Epithelial cell of proximal tubule (primary cell): ENCODE measurements around the gene SEMA5A. TPM values are rescaled to one million over a fixed set of nuclear protein-coding genes. Genes with fewer than 3 reads are reported as not detected.

Source experiments
- DNase-seq: peaks from one replicate; pipeline ENCODE4 v3.0.0-alpha.2; 2011; ENCODE audit warnings: low read depth
- H3K4me3 ChIP-seq: 2 replicates; pipeline ENCODE4 v1.5.1; 2011; ENCODE audit warnings: low read depth, mild to moderate bottlenecking, low read length
- total RNA-seq: library from RNA; depleted of rRNA; stranded (reverse); fragments of >200 nt; gene quantifications from 2 replicates; pipeline ENCODE4 v1.2.3, GENCODE V29; 2015
- TF ChIP-seq, protein P1 (sequence below): conservative IDR thresholded peaks from 2 replicates; pipeline ENCODE4 v1.5.1; 2012; ENCODE audit warnings: low read depth, mild to moderate bottlenecking, low read length

SEMA5A gene
- total RNA-seq, 1 donor from 2014 or later, result 4.0 TPM

DNA sequence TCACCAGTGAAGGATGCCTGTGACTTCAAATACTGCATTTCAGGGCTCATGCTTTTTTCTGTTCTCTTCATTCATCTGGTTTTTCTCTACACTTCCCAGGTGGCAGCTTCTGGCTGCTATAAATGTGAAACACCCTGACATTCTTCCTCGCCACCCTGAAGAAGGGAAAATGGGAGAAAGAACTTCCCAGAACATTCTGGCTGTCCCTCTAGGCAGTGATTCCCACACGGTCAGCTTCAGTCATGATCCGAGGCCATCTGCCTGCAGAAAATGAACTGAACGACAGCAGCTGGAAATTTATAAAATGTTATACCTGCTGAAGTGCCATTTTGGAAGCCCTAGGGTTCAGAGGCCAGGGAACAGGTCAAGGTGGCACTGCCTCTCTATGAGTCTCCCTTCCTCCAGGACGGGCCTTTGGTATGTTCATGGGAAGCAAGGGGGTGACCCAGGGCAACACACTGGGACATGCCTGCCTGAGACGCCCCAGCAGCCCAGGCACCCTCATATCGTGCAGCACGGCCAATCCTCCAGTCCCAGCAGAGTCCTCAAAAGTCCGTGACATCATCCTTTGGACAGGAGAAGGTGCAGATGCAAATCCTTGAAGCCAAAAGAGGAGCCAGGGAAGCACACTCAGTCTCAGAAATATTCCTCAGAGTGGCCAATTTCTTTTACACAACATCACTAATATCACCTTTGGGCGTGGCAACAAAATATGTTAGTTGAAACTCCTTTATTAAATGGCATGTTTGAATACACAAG is 107.1 kb downstream of the SEMA5A start:
- DNase-seq, result no peak
- no peak overlapping the region for H3K4me3 ChIP-seq
- TF ChIP-seq, protein P1, sequence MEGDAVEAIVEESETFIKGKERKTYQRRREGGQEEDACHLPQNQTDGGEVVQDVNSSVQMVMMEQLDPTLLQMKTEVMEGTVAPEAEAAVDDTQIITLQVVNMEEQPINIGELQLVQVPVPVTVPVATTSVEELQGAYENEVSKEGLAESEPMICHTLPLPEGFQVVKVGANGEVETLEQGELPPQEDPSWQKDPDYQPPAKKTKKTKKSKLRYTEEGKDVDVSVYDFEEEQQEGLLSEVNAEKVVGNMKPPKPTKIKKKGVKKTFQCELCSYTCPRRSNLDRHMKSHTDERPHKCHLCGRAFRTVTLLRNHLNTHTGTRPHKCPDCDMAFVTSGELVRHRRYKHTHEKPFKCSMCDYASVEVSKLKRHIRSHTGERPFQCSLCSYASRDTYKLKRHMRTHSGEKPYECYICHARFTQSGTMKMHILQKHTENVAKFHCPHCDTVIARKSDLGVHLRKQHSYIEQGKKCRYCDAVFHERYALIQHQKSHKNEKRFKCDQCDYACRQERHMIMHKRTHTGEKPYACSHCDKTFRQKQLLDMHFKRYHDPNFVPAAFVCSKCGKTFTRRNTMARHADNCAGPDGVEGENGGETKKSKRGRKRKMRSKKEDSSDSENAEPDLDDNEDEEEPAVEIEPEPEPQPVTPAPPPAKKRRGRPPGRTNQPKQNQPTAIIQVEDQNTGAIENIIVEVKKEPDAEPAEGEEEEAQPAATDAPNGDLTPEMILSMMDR, result no peak

DNA sequence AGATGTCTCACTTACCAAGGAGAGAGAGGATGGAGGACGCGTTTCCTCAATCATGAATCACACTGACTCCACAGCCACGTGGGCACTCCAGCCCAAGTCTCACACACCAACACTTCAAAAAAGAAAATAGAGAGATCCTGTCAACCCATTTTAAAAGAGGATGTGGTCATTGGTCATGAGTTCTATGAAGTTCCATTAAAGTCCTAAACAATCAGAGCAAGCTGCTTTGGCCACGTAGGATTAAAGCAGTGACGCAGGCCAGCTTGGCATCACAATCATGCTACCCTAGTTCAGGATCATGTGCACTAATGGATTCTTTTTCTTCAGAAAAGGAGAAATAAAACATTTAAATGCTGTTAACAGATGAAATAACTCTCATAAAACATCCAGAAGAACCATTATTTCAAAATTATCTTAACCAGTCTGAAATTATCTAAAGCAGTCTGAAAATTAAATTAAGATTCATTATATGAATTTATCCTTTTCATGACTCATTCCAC is 108.1 kb downstream of the SEMA5A start:
- H3K4me3 ChIP-seq, result no peak overlapping the region
- no peak for DNase-seq
- TF ChIP-seq, protein P1, result no peak

DNA sequence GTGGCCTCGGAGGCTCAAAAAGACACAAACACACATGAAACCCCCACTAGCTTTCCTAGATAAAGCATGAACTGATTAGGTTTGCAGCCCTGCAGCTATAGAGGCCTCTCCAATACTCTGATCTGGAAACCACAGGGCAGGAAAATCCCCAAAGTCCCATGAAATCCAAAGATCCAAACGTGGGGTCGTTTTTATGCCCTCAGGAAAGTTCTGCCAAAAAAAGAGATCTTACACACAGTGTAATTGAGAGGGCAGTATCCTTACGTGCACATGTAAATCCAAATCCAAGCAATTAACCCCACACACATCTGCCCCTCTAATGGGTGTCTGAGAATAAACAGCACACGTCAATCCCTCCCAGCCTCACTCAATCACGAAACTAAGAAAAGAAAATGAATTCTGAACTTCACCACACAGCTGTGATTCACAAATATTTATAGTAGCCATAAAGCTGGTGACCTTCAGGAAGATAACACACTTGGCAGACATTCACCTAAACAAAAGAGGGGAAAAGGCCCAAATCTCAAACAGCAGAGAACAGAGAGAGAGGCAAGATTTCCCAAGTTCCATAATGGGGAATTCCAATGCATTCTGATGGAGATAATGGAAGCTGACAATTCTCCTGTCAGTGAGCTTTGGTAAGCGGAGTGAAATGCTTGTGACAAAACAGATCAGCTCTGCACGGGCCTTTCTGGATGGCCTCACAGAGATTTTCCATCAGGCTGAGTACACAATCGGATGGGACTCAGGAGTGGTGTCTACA is 114.2 kb downstream of the SEMA5A start:
- no peak overlapping the region for H3K4me3 ChIP-seq
- DNase-seq, result no peak
- TF ChIP-seq, protein P1, result no peak

DNA sequence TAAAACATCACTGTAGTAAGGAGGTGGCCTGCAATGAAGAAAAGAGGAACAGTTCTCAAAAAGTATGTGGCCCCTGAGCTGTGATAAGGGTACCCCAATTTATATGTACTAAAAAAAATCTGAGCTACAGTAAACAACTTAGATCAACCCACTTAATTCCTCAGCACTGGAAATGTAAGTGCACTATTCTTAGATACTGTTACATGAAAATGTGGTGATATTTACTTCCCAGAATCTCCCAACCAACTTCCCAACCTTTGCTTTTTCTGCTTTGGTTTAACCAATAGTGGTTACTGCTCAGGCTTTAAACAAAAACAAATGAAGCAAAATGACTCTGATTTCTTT is 114.8 kb downstream of the SEMA5A start:
- TF ChIP-seq, protein P1, result no peak
- no peak overlapping the region for H3K4me3 ChIP-seq
- no peak for DNase-seq

DNA sequence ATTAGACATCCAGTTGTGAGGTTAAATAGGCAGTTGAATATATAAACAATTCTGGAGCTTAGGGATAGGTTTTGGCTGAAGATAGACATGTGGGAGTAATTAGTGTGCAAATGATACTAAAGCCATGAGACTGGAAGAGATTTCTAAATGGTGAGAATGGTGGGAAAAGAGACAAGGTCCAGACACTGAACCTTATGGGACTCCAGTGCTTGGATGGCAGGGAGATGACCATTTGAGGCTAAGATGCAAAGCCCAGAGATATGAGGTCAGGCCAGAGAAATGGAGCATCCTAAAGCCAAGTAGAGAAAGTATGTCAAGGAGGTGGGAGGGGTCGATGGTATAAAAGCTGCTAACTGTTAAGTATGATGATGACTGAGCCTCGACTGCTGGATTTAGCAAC is 115.6 kb downstream of the SEMA5A start:
- TF ChIP-seq, protein P1, result no peak
- no peak overlapping the region for H3K4me3 ChIP-seq
- no peak for DNase-seq

DNA sequence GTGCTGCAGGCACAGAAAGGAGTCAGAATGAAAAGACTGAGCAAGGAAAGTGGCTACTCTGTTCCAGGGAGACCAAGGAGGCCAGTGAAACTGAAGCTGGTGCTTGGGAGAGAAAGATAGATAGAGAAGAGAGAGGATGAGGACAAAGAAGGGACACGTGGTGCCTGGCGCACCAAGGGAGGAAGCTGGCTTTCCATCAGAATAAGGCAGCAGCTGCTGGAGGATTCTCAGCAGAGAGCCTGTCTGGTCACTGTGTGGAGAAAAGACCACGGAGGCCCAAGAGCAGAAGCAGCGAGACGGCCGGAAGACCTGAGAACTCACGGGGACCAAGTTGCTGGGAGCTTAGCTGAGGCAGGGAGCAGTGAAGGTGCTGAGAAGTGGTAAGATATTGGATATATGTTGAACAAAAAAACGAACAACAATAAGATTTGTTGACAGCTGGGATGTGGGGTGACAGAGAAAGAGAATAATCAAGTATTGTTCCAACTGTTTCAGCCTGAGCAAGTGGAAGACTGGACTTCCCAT is 116.1 kb downstream of the SEMA5A start:
- TF ChIP-seq, protein P1, result no peak
- no peak overlapping the region for H3K4me3 ChIP-seq
- DNase-seq, result no peak
